Neuronal stem cell (in vitro differentiated cells): Measurements from ENCODE around the gene IQCH.

Source experiments
- DNase-seq: peaks from one replicate; pipeline ENCODE4 v3.0.0-alpha.2; 2013; ENCODE audit warnings: low spot score
- H2AFZ ChIP-seq: one replicate; pipeline ENCODE4 v1.6.1; 2013; ENCODE audit warnings: mild to moderate bottlenecking, low read length, inconsistent platforms
- H2AK5ac ChIP-seq: 2 replicates; pipeline ENCODE4 v1.6.1; 2013; ENCODE audit warnings: low read depth, mild to moderate bottlenecking, inconsistent platforms, low read length, moderate library complexity, mixed read lengths
- H2BK120ac ChIP-seq: 2 replicates; pipeline ENCODE4 v1.6.1; 2013; ENCODE audit warnings: low read depth, mild to moderate bottlenecking, inconsistent platforms, low read length, moderate library complexity, mixed read lengths
- H2BK12ac ChIP-seq: one replicate; pipeline ENCODE4 v1.6.1; 2013; ENCODE audit warnings: low read length, inconsistent platforms
- H2BK15ac ChIP-seq: 2 replicates; pipeline ENCODE4 v1.6.1; 2013; ENCODE audit warnings: mild to moderate bottlenecking, low read length, inconsistent platforms, mixed read lengths
- H2BK5ac ChIP-seq: one replicate; pipeline ENCODE4 v1.6.1; 2013; ENCODE audit warnings: inconsistent platforms, mild to moderate bottlenecking, low read length, moderate library complexity
- H3K14ac ChIP-seq: one replicate; pipeline ENCODE4 v1.6.1; 2013; ENCODE audit warnings: low read length, inconsistent platforms
- H3K18ac ChIP-seq: 2 replicates; pipeline ENCODE4 v1.6.1; 2013; ENCODE audit warnings: low read length, inconsistent platforms
- H3K23ac ChIP-seq: 2 replicates; pipeline ENCODE4 v1.6.1; 2013; ENCODE audit warnings: low read depth, mild to moderate bottlenecking, mixed read lengths, low read length, inconsistent platforms; ENCODE audit not compliant: poor library complexity
- H3K27ac ChIP-seq: replicated peaks from 3 replicates; pipeline ENCODE4 v1.5.1; 2013; ENCODE audit warnings: low read length, inconsistent platforms
- H3K27me3 ChIP-seq, 3 experiments: 2 replicates each; pipeline ENCODE4 v1.6.1; 2013; ENCODE audit warnings: low read length in 3 of 3, mild to moderate bottlenecking in 2 of 3, inconsistent platforms in 1 of 3, low read depth in 1 of 3, mixed read lengths in 1 of 3, moderate library complexity in 1 of 3; ENCODE audit not compliant: control insufficient read depth in 3 of 3, insufficient read depth in 3 of 3
- H3K36me3 ChIP-seq, 2 donors: replicated peaks in 1 of 2; 2 replicates each; pipeline ENCODE4 v1.6.1; 2013; ENCODE audit warnings: low read length in 2 of 2; ENCODE audit not compliant: control insufficient read depth in 2 of 2, insufficient read depth in 2 of 2
- H3K4ac ChIP-seq: 2 replicates; pipeline ENCODE4 v1.6.1; 2013; ENCODE audit warnings: inconsistent platforms, mild to moderate bottlenecking, low read length, moderate library complexity
- H3K4me1 ChIP-seq, 2 donors: 1 replicate in 1 of 2; 2 replicates in 1 of 2; pipeline ENCODE4 v1.6.1; 2013; ENCODE audit warnings: low read length in 2 of 2, low read depth in 1 of 2; ENCODE audit not compliant: control insufficient read depth in 2 of 2, insufficient read depth in 1 of 2
- H3K4me2 ChIP-seq: one replicate; pipeline ENCODE4 v1.6.1; 2013; ENCODE audit warnings: mild to moderate bottlenecking, low read length, inconsistent platforms; ENCODE audit not compliant: insufficient read depth, poor library complexity, severe bottlenecking
- H3K4me3 ChIP-seq, 2 donors: 2 replicates each; pipeline ENCODE4 v1.5.1; 2013; ENCODE audit warnings: low read length in 2 of 2, mild to moderate bottlenecking in 2 of 2, inconsistent platforms in 1 of 2, moderate library complexity in 1 of 2
- H3K79me1 ChIP-seq: one replicate; pipeline ENCODE4 v1.6.1; 2013; ENCODE audit warnings: low read depth, mild to moderate bottlenecking, inconsistent platforms, low read length, moderate library complexity
- H3K9ac ChIP-seq: one replicate; pipeline ENCODE4 v1.6.1; 2013; ENCODE audit warnings: mild to moderate bottlenecking, low read depth, low read length, inconsistent platforms; ENCODE audit not compliant: poor library complexity
- H3K9me3 ChIP-seq, 2 donors: replicated peaks in 1 of 2; 2 replicates each; pipeline versions ENCODE3 to v1.6.1; 2013; ENCODE audit warnings: low read length in 2 of 2, mild to moderate bottlenecking in 2 of 2, inconsistent platforms in 1 of 2, low read depth in 1 of 2, mixed read lengths in 1 of 2, moderate library complexity in 1 of 2; ENCODE audit not compliant: control insufficient read depth in 2 of 2, insufficient read depth in 1 of 2
- H4K8ac ChIP-seq: one replicate; pipeline ENCODE4 v1.6.1; 2013; ENCODE audit warnings: low read depth, mild to moderate bottlenecking, inconsistent platforms, low read length, moderate library complexity
- H4K91ac ChIP-seq: one replicate; pipeline ENCODE4 v1.6.1; 2013; ENCODE audit warnings: low read length, low read depth, mild to moderate bottlenecking, inconsistent platforms; ENCODE audit not compliant: poor library complexity
- WGBS, 2 donors: extraction: QIAGEN DNeasy Blood & Tissue Kit; methylation state at CpG; one replicate each; pipeline ENCODE4 v1.1.7; 2013; ENCODE audit warnings: missing lambda C conversion rate in 2 of 2, mixed read lengths in 1 of 2; ENCODE audit not compliant: insufficient read length in 2 of 2, insufficient replicate concordance in 1 of 2; ENCODE audit errors: extremely low coverage in 2 of 2; 5-methylcytosine and 5-hydroxymethylcytosine counted together

The IQCH gene

GRCh38 chr15:67322481-67322880, 67.9 kb downstream of the IQCH start:
- no peak overlapping the region for H4K8ac ChIP-seq
- no CpG with 5 or more reads among the region's 4 CpGs for WGBS, 2 donors
- H3K4me1 ChIP-seq: no peaks in the 10 kb centered on the region
- H2BK15ac ChIP-seq: no peak overlapping the region
- H4K91ac ChIP-seq: no peak overlapping the region
- H2BK120ac ChIP-seq: no peak overlapping the region
- no peak overlapping the region for H3K4me3 ChIP-seq
- no peak overlapping the region for H2AK5ac ChIP-seq
- no peak overlapping the region for H3K18ac ChIP-seq
- H2BK12ac ChIP-seq: peak overlapping the region; percentile 4
- peaks cover 2 to 9% of the 10 kb centered on the region in 2 donors for H3K9me3 ChIP-seq
- H3K4me2 ChIP-seq: no peak overlapping the region
- H3K23ac ChIP-seq: no peak overlapping the region
- H3K27me3 ChIP-seq: no peaks in the 10 kb centered on the region
- no peak overlapping the region for H3K9ac ChIP-seq
- no peak overlapping the region for H3K14ac ChIP-seq
- H3K36me3 ChIP-seq: no peaks in the 10 kb centered on the region
- H2AFZ ChIP-seq: no peak overlapping the region
- no peak overlapping the region for H2BK5ac ChIP-seq
- H3K79me1 ChIP-seq: no peaks in the 10 kb centered on the region
- H3K27ac ChIP-seq: no peak overlapping the region
- DNase-seq: no peak
- no peak overlapping the region for H3K4ac ChIP-seq

- no peak overlapping the region for H3K9ac ChIP-seq
- no peak overlapping the region for H2BK12ac ChIP-seq
- H3K27me3 ChIP-seq: no peaks in the 10 kb centered on the region
- DNase-seq: no peak
- no peak overlapping the region for H2BK5ac ChIP-seq
- H2BK15ac ChIP-seq: no peak overlapping the region
- peaks cover 2 to 13% of the 10 kb centered on the region in 2 donors for H3K9me3 ChIP-seq
- no peak overlapping the region for H3K18ac ChIP-seq
- no peak overlapping the region for H2BK120ac ChIP-seq
- no CpG with 5 or more reads among the region's 1 CpG for WGBS, 2 donors
- no peak overlapping the region for H2AFZ ChIP-seq
- H3K4ac ChIP-seq: no peak overlapping the region
- no peak overlapping the region for H3K27ac ChIP-seq
- no peak overlapping the region for H4K8ac ChIP-seq
- no peak overlapping the region for H3K4me2 ChIP-seq
- H3K14ac ChIP-seq: no peak overlapping the region
- H3K36me3 ChIP-seq: no peaks in the 10 kb centered on the region
- H3K79me1 ChIP-seq: no peaks in the 10 kb centered on the region
- H3K4me3 ChIP-seq: no peak overlapping the region
- no peak overlapping the region for H3K23ac ChIP-seq
- no peak overlapping the region for H2AK5ac ChIP-seq
- H3K4me1 ChIP-seq: no peaks in the 10 kb centered on the region
- no peak overlapping the region for H4K91ac ChIP-seq
Measured at GRCh38 chr15:67327312-67327711, 72.7 kb downstream of the IQCH start.

- no peak overlapping the region for H3K4me3 ChIP-seq
- no peak overlapping the region for H2BK5ac ChIP-seq
- no peak overlapping the region for H2BK12ac ChIP-seq
- H3K4me1 ChIP-seq: no peaks in the 10 kb centered on the region
- H3K27me3 ChIP-seq: no peaks in the 10 kb centered on the region
- no peak overlapping the region for H2AK5ac ChIP-seq
- H3K36me3 ChIP-seq: no peaks in the 10 kb centered on the region
- H3K4ac ChIP-seq: no peak overlapping the region
- H2AFZ ChIP-seq: no peak overlapping the region
- H3K27ac ChIP-seq: no peak overlapping the region
- no peak overlapping the region for H3K23ac ChIP-seq
- no peak overlapping the region for H4K8ac ChIP-seq
- peaks cover 0 to 9% of the 10 kb centered on the region in 2 donors for H3K9me3 ChIP-seq
- H3K4me2 ChIP-seq: no peak overlapping the region
- H3K18ac ChIP-seq: no peak overlapping the region
- DNase-seq: no peak
- H3K79me1 ChIP-seq: no peaks in the 10 kb centered on the region
- no peak overlapping the region for H4K91ac ChIP-seq
- no peak overlapping the region for H2BK120ac ChIP-seq
- H3K14ac ChIP-seq: no peak overlapping the region
- no peak overlapping the region for H2BK15ac ChIP-seq
- no peak overlapping the region for H3K9ac ChIP-seq
Measured at GRCh38 chr15:67327737-67328136, 73.2 kb downstream of the IQCH start.

- no peak overlapping the region for H3K9ac ChIP-seq
- no peak overlapping the region for H2AFZ ChIP-seq
- no peak overlapping the region for H3K27ac ChIP-seq
- H3K36me3 ChIP-seq: no peaks in the 10 kb centered on the region
- WGBS, 2 donors: no CpG with 5 or more reads among the region's 4 CpGs
- no peak overlapping the region for H3K4ac ChIP-seq
- H3K23ac ChIP-seq: no peak overlapping the region
- no peak overlapping the region for H2BK12ac ChIP-seq
- DNase-seq: no peak
- H3K27me3 ChIP-seq: no peaks in the 10 kb centered on the region
- no peak overlapping the region for H3K14ac ChIP-seq
- H3K4me3 ChIP-seq: no peak overlapping the region
- no peak overlapping the region for H4K8ac ChIP-seq
- H3K4me2 ChIP-seq: no peak overlapping the region
- no peak overlapping the region for H2BK5ac ChIP-seq
- no peak overlapping the region for H2BK15ac ChIP-seq
- no peaks in the 10 kb centered on the region for H3K4me1 ChIP-seq
- H3K18ac ChIP-seq: no peak overlapping the region
- H2AK5ac ChIP-seq: no peak overlapping the region
- no peak overlapping the region for H4K91ac ChIP-seq
- no peak overlapping the region for H2BK120ac ChIP-seq
- no peaks in the 10 kb centered on the region for H3K79me1 ChIP-seq
- H3K9me3 ChIP-seq: peaks cover 0 to 9% of the 10 kb centered on the region in 2 donors
Measured at GRCh38 chr15:67329984-67330733, 75.6 kb downstream of the IQCH start.
